Stimulated activated CD8-positive, alpha-beta memory T cell treated with anti-CD3 and anti-CD28 coated beads, Interleukin-12 subunit alpha, Interleukin-12 subunit beta, amount 100 ng/mL, for 4 hours (primary cell): ENCODE data around the gene MRPS2.
"Not testable (repeated sequence)": the region's sequence is repeated elsewhere in the genome, so short reads cannot be mapped to it uniquely, and the experiment has no call there.

Experiments used
- DNase-seq: peaks from one replicate; pipeline ENCODE4 v3.0.0-alpha.2; 2020; ENCODE audit warnings: low read depth

Gene MRPS2

GRCh38 chr9:135531096-135531495, 30.6 kb downstream of the MRPS2 start:
- DNase-seq: no peak

- no peak for DNase-seq
These were observed 32.6 kb downstream of the MRPS2 start for GRCh38 chr9:135533113-135533512.

GRCh38 chr9:135533674-135534073, 33.2 kb downstream of the MRPS2 start:
- DNase-seq: no peak

GRCh38 chr9:135534192-135534711, 33.8 kb downstream of the MRPS2 start:
- not testable (repeated sequence) for DNase-seq

- not testable (repeated sequence) for DNase-seq
These were observed 34.3 kb downstream of the MRPS2 start for GRCh38 chr9:135534826-135535225.

GRCh38 chr9:135535631-135536030, 35.1 kb downstream of the MRPS2 start:
- not testable (repeated sequence) for DNase-seq

GRCh38 chr9:135536216-135536615, 35.7 kb downstream of the MRPS2 start:
- DNase-seq: no peak

GRCh38 chr9:135543262-135543894, 42.9 kb downstream of the MRPS2 start:
- DNase-seq: not testable (repeated sequence)

- DNase-seq: no peak
These were observed 44.6 kb downstream of the MRPS2 start for GRCh38 chr9:135544981-135545635.

- not testable (repeated sequence) for DNase-seq
These were observed 45.2 kb downstream of the MRPS2 start, which contains the start of gene OBP2A for GRCh38 chr9:135545646-135546176. OBP2A (plus strand) TSS chr9:135546126; CDS start chr9:135546181, 55 bp downstream.

- DNase-seq: not testable (repeated sequence)
These were observed 46.5 kb downstream of the MRPS2 start for GRCh38 chr9:135546792-135547617.

- no peak for DNase-seq
These were observed 47.6 kb downstream of the MRPS2 start for GRCh38 chr9:135547756-135548736.

GRCh38 chr9:135549478-135550343, 49.2 kb downstream of the MRPS2 start:
- DNase-seq: not testable (repeated sequence)

GRCh38 chr9:135550344-135550918, 49.9 kb downstream of the MRPS2 start:
- DNase-seq: no peak

- DNase-seq: no peak
These were observed 50.5 kb downstream of the MRPS2 start for GRCh38 chr9:135551031-135551430.

- DNase-seq: no peak
These were observed 51.0 kb downstream of the MRPS2 start for GRCh38 chr9:135551456-135551855.

- DNase-seq: no peak
These were observed 51.7 kb downstream of the MRPS2 start for GRCh38 chr9:135552021-135552697.

GRCh38 chr9:135552698-135553171, 52.3 kb downstream of the MRPS2 start:
- no peak for DNase-seq
